Pulmonary artery endothelial cell (primary cell): ENCODE data around the gene PEPD. TPM values are rescaled to one million over a fixed set of nuclear protein-coding genes. Genes with fewer than 3 reads are reported as not detected.

ENCODE experiments used
- DNase-seq: peaks from one replicate; pipeline ENCODE4 v3.0.0-alpha.2; 2011; ENCODE audit warnings: low read depth, low spot score
- total RNA-seq: library from RNA; depleted of rRNA; stranded (reverse); fragments of >200 nt; gene quantifications from 2 replicates; pipeline ENCODE4 v1.2.3, GENCODE V29; 2014

The PEPD gene
- total RNA-seq, 1 donor from 2014 or later, result 56.1 TPM

- no peak for DNase-seq
Measured at GRCh38 chr19:33459222-33460090, 62.1 kb downstream of the PEPD start.

- DNase-seq, result no peak
Measured at GRCh38 chr19:33458807-33459206, 62.8 kb downstream of the PEPD start.

GRCh38 chr19:33458171-33458633, 63.4 kb downstream of the PEPD start:
- no peak for DNase-seq

GRCh38 chr19:33456845-33457220, 64.8 kb downstream of the PEPD start:
- DNase-seq, result no peak

GRCh38 chr19:33456076-33456844, 65.3 kb downstream of the PEPD start:
- DNase-seq, result no peak

- DNase-seq, result no peak
Measured at GRCh38 chr19:33453265-33453664, 68.3 kb downstream of the PEPD start.

GRCh38 chr19:33450689-33451088, 70.9 kb downstream of the PEPD start:
- DNase-seq, result no peak

GRCh38 chr19:33449799-33450198, 71.8 kb downstream of the PEPD start:
- DNase-seq, result no peak

GRCh38 chr19:33448159-33448516, 73.5 kb downstream of the PEPD start:
- DNase-seq, result no peak

- DNase-seq, result no peak
Measured at GRCh38 chr19:33447336-33448158, 74.0 kb downstream of the PEPD start.

- DNase-seq, result no peak
Measured at GRCh38 chr19:33446330-33447293, 75.0 kb downstream of the PEPD start.

- DNase-seq, result no peak
Measured at GRCh38 chr19:33445442-33446329, 75.9 kb downstream of the PEPD start.

GRCh38 chr19:33444562-33445441, 76.8 kb downstream of the PEPD start:
- DNase-seq, result no peak

GRCh38 chr19:33443638-33444561, 77.7 kb downstream of the PEPD start:
- DNase-seq, result no peak

- no peak for DNase-seq
Measured at GRCh38 chr19:33442706-33443105, 78.9 kb downstream of the PEPD start.

GRCh38 chr19:33441828-33442227, 79.8 kb downstream of the PEPD start:
- no peak for DNase-seq

- DNase-seq, result no peak
Measured at GRCh38 chr19:33441277-33441699, 80.3 kb downstream of the PEPD start.
